Measurements from ENCODE around the gene SLC24A3.

The SLC24A3 gene

DNA sequence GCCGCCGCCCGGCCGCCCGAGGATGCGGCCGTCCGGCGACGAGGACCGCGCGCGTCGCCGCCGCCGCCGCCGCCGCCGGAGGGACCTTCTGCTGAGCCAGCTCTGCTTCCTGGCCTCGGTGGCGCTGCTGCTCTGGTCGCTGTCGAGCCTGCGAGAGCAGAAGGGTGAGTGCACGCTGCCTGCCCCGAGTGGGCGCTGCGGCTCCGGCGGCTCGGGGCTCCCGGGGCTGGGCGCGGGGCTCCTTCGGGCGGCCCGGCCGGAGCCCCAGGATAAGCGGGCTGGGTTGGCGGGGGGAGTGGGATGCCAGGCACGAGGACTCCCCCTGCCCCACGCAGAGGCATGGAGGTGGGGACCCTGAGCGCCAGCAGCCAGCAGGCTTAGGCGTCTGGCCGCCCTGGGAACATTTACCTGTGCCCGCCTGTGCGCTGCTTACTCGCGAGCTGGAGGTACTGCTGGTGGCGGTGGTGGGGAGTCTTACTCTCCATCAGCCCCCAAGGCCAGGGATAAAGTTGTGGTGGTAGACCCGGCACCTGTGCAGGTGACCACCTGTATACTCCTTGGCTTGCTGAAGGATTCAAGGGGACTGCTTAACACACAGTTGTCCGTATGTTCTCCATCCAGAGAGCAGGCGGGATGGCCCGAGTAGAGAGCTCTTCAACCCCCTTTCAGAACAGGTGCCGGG lies 520 bp downstream of the SLC24A3 start:
- POLR2A ChIA-PET, result no interaction called here
- CTCF ChIA-PET, result interaction anchor here (0.6 kb wide), 2 partner anchors 12 to 39 kb away, joined by 3 read pairs; no protein-coding TSS in a partner anchor

DNA sequence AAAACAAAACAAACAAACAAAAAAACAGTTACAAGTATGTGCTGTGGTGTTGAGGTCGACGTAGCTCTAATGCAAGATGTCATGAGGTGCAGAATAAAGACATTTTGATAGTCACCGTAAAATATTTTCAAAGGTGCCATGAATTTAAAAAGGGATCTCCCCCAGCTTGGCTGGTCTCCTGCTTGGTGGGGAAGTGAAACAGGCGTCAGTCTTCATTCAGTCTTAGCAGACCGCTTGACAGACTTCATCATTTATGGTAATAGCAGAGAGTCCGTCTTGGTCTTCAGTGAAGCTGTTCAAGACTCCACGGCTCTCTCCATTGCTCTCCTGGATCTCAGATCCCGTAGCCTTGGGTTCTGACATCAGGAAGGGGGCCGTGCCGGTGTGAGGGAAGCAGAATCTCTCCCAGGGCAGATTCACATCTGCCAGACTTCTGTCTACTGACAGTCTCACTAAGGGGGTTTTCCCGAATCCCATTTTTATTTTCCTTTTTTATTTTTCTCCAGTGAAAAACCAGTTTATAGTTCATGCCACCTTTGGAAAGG lies 1.6 kb downstream of the SLC24A3 start:
- no peak for TF ChIP-seq FOXA1 (IDR thresholded peaks at IDR 0.05)
- no peak for TF ChIP-seq L3MBTL2 (conservative IDR thresholded peaks at IDR 0.05)
- no peak for TF ChIP-seq CTBP1 (IDR thresholded peaks at IDR 0.05; ENCODE audit: borderline replicate concordance)
- no peak for TF ChIP-seq ARNT (IDR thresholded peaks at IDR 0.05)
- no peak for TF ChIP-seq HDGF (IDR thresholded peaks at IDR 0.05; ENCODE audit: borderline replicate concordance)
- TF ChIP-seq LEF1 (IDR thresholded peaks at IDR 0.05; ENCODE audit: borderline replicate concordance), result no peak
- TF ChIP-seq, protein P1, sequence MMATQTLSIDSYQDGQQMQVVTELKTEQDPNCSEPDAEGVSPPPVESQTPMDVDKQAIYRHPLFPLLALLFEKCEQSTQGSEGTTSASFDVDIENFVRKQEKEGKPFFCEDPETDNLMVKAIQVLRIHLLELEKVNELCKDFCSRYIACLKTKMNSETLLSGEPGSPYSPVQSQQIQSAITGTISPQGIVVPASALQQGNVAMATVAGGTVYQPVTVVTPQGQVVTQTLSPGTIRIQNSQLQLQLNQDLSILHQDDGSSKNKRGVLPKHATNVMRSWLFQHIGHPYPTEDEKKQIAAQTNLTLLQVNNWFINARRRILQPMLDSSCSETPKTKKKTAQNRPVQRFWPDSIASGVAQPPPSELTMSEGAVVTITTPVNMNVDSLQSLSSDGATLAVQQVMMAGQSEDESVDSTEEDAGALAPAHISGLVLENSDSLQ (IDR thresholded peaks at IDR 0.05), result no peak
- no peak for TF ChIP-seq BHLHE40 (IDR thresholded peaks at IDR 0.05; ENCODE audit: borderline replicate concordance)
- TF ChIP-seq FOXK2 (IDR thresholded peaks at IDR 0.05), result no peak
- TF ChIP-seq ZNF384 (IDR thresholded peaks at IDR 0.05), result no peak
- no peak for TF ChIP-seq FOXM1 (IDR thresholded peaks at IDR 0.05; ENCODE audit: borderline replicate concordance)
- no peak for TF ChIP-seq ELF4 (IDR thresholded peaks at IDR 0.05)
- no peak for TF ChIP-seq NFRKB (IDR thresholded peaks at IDR 0.05)
- TF ChIP-seq SUZ12 (IDR thresholded peaks at IDR 0.05), result no peak
- no peak for TF ChIP-seq SP1 (IDR thresholded peaks at IDR 0.05)
- CTCF ChIA-PET, result no interaction called here
- POLR2A ChIA-PET, result no interaction called here
- no peak for DNase-seq (ENCODE audit: extremely low spot score)

More for the DNA sequence above, 520 bp downstream of the SLC24A3 start:
- no peak for TF ChIP-seq FOXA1 (IDR thresholded peaks at IDR 0.05)
- no peak for TF ChIP-seq CTBP1 (IDR thresholded peaks at IDR 0.05; ENCODE audit: borderline replicate concordance)
- no peak for TF ChIP-seq ZNF384 (IDR thresholded peaks at IDR 0.05)
- no peak for TF ChIP-seq NFRKB (IDR thresholded peaks at IDR 0.05)
- no peak for TF ChIP-seq SUZ12 (IDR thresholded peaks at IDR 0.05)
- TF ChIP-seq BHLHE40 (IDR thresholded peaks at IDR 0.05; ENCODE audit: borderline replicate concordance), result no peak
- TF ChIP-seq FOXK2 (IDR thresholded peaks at IDR 0.05), result no peak
- TF ChIP-seq LEF1 (IDR thresholded peaks at IDR 0.05; ENCODE audit: borderline replicate concordance), result no peak
- no peak for TF ChIP-seq HDGF (IDR thresholded peaks at IDR 0.05; ENCODE audit: borderline replicate concordance)
- no peak for TF ChIP-seq FOXM1 (IDR thresholded peaks at IDR 0.05; ENCODE audit: borderline replicate concordance)
- TF ChIP-seq, protein P1 (IDR thresholded peaks at IDR 0.05), result no peak
- TF ChIP-seq ARNT (IDR thresholded peaks at IDR 0.05), result no peak
- no peak for TF ChIP-seq L3MBTL2 (conservative IDR thresholded peaks at IDR 0.05)
- TF ChIP-seq TARDBP (IDR thresholded peaks at IDR 0.05), result no peak
- TF ChIP-seq ELF4 (IDR thresholded peaks at IDR 0.05), result no peak
- TF ChIP-seq SP1 (IDR thresholded peaks at IDR 0.05), result no peak
- DNase-seq (ENCODE audit: extremely low spot score), result peak; percentile 54

DNA sequence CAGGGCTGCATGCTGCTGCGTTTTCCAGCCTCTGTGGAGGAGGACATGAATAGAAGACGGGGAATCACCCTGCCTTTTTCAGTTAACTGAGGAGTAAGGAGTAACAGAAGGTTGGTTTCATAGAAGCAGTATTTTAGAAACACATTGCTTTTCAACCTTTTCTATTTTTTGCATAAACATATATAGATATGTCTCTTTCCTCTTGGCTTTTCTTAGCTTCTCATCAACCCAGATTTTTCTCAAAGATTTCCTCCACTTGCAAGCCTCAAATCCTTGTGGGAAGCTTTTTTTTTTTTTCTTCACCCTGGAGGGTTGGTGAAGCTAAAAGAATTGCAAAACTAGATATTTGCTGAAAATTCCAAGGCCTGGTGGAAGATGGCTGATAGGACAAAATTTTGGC lies 6.0 kb downstream of the SLC24A3 start:
- DNase-seq (ENCODE audit: extremely low spot score), result no peak
- TF ChIP-seq FOXA1 (IDR thresholded peaks at IDR 0.05) (no peak), NFRKB (IDR thresholded peaks at IDR 0.05) (no peak)
- ChIA-PET POLR2A (no interaction called here), CTCF (no interaction called here)

DNA sequence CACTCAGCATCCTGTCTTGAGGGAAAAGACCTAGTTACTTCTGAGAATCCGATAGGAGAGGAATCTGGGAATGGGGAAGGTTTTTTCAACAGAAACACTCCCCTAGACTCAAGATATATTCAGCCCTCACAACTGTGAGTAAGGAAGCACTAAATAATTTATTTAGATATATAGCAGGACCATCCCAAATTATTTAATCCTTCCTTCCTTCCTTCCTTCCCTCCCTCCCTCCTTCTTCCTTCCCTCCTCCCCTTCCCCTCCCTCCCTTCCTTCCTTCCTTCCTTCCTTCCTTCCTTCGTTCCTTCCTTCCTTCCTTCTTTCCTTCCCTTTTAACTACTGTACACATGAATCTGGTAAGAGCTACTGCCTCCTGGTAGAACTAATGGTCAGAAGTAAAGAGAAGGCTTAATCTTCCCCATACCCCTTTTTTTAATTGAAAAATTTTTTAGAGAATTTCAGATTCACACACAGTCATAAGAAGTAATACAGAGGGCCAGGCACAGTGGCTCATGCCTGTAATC lies 10.1 kb downstream of the SLC24A3 start:
- DNase-seq (ENCODE audit: extremely low spot score), result no peak
- POLR2A ChIA-PET, result no interaction called here
- CTCF ChIA-PET, result interaction anchor here (0.6 kb wide), 1 partner anchor 68 kb away, joined by 3 read pairs; no protein-coding TSS in a partner anchor
- TF ChIP-seq ELF4 (IDR thresholded peaks at IDR 0.05) (no peak), FOXA1 (IDR thresholded peaks at IDR 0.05) (no peak), LEF1 (IDR thresholded peaks at IDR 0.05; ENCODE audit: borderline replicate concordance) (no peak), CTBP1 (IDR thresholded peaks at IDR 0.05; ENCODE audit: borderline replicate concordance) (no peak), NFRKB (IDR thresholded peaks at IDR 0.05) (no peak), HDGF (IDR thresholded peaks at IDR 0.05; ENCODE audit: borderline replicate concordance) (no peak), TARDBP (IDR thresholded peaks at IDR 0.05) (no peak), FOXM1 (IDR thresholded peaks at IDR 0.05; ENCODE audit: borderline replicate concordance) (no peak), ZNF384 (IDR thresholded peaks at IDR 0.05) (no peak), FOXK2 (IDR thresholded peaks at IDR 0.05) (no peak), ARNT (IDR thresholded peaks at IDR 0.05) (no peak), SUZ12 (IDR thresholded peaks at IDR 0.05) (no peak), BHLHE40 (IDR thresholded peaks at IDR 0.05; ENCODE audit: borderline replicate concordance) (no peak), L3MBTL2 (conservative IDR thresholded peaks at IDR 0.05) (no peak), SP1 (IDR thresholded peaks at IDR 0.05) (no peak)
- TF ChIP-seq, protein P1 (IDR thresholded peaks at IDR 0.05), result no peak

DNA sequence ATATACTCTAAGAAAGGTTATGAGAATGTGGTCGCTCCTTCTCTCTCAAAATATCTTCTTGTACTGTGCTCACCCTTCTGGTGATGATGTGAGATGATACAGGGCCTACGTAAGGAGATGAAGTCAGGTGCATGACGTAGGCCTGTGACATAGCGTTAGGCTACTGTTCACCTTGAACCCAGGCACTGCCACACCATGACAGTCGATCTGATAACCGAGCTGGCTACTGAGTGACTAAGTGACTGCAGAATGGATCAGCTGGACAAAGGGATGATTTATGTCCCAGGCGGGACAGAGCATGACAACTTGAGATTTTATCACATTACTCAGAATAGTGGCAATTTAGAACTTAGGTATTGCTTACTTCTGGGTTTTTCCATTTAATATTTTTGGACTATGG lies 11.2 kb downstream of the SLC24A3 start:
- CTCF ChIA-PET, result no interaction called here

More for the DNA sequence above, 11.2 kb downstream of the SLC24A3 start:
- TF ChIP-seq TARDBP (IDR thresholded peaks at IDR 0.05), result no peak
- TF ChIP-seq ARNT (IDR thresholded peaks at IDR 0.05), result no peak
- TF ChIP-seq FOXK2 (IDR thresholded peaks at IDR 0.05), result no peak
- TF ChIP-seq SP1 (IDR thresholded peaks at IDR 0.05), result no peak
- TF ChIP-seq, protein P1 (IDR thresholded peaks at IDR 0.05), result no peak
- TF ChIP-seq BHLHE40 (IDR thresholded peaks at IDR 0.05; ENCODE audit: borderline replicate concordance), result no peak
- no peak for DNase-seq (ENCODE audit: extremely low spot score)
- POLR2A ChIA-PET, result no interaction called here
